ENCODE data around the gene CAMKMT. TPM values are rescaled to one million over a fixed set of nuclear protein-coding genes. Genes with fewer than 3 reads are reported as not detected.

Gene CAMKMT
- total RNA-seq, 1 donor from 2014 or later = 9.0 TPM

DNA sequence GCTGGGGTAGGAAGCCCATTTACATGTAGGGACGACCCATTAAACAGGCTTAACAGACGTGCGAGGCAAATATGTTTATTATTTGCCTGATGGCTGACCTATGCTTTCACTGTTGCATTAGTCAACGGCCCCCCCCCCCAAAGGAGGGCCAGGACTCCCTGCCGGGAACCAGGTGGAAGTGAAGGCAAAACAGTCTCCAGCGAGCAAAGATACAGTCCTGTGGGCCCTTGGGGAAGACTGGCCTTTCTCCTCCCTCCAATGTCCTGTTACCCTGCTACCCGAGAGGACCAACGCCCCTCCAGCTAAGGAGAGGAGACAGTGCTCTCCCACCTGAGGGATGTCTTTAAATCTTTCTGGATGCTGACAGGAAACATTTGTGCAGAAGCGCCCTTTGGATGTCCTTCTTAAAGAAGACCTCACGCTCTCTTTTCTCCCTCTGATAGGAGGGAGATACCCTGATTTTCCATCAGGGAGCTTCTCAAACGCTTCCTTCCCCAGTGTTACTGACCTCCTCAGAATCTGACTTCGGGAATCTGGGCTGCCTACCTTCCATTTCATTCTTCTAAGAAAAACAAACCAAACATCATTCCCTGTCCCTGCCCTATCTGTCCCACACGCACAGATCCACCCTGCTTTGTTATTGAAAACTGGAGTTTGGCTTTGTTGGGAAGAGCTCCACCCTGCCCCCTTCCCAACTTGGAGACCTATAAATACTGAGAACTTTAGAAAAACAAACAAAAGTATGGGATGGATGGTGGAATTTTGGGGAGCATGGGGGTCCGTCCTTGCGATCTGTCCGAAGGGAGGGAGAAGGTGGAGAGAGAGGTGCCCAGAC is 443.9 kb downstream of the CAMKMT start:
- DNase-seq (ENCODE audit: low read depth) = no peak
- no peak for FAIRE-seq

GRCh38 chr2:44807201-44808025 is 445.7 kb downstream of the CAMKMT start:
- peaks cover 23% of the 10 kb centered on the region for H3K27me3 ChIP-seq (ENCODE audit: control insufficient read depth, insufficient read depth, low read length)
- H3K36me3 ChIP-seq (ENCODE audit: control insufficient read depth, insufficient read depth, low read length) = no peaks in the 10 kb centered on the region
- no peak for TF ChIP-seq CTCF (IDR thresholded peaks at IDR 0.05; ENCODE audit: insufficient read depth, low read length, severe bottlenecking)
- no peak for DNase-seq (ENCODE audit: low read depth)
- no peak overlapping the region for H3K4me3 ChIP-seq (ENCODE audit: low read depth, low read length)
- no peak for FAIRE-seq

More for the DNA sequence above, 443.9 kb downstream of the CAMKMT start:
- TF ChIP-seq CTCF (IDR thresholded peaks at IDR 0.05; ENCODE audit: insufficient read depth, low read length, severe bottlenecking) = no peak
- Histone ChIP-seq H3K27me3 (ENCODE audit: control insufficient read depth, insufficient read depth, low read length) (peaks cover 33% of the 10 kb centered on the region), H3K36me3 (ENCODE audit: control insufficient read depth, insufficient read depth, low read length) (no peaks in the 10 kb centered on the region), H3K4me3 (ENCODE audit: low read depth, low read length) (no peak overlapping the region)

DNA sequence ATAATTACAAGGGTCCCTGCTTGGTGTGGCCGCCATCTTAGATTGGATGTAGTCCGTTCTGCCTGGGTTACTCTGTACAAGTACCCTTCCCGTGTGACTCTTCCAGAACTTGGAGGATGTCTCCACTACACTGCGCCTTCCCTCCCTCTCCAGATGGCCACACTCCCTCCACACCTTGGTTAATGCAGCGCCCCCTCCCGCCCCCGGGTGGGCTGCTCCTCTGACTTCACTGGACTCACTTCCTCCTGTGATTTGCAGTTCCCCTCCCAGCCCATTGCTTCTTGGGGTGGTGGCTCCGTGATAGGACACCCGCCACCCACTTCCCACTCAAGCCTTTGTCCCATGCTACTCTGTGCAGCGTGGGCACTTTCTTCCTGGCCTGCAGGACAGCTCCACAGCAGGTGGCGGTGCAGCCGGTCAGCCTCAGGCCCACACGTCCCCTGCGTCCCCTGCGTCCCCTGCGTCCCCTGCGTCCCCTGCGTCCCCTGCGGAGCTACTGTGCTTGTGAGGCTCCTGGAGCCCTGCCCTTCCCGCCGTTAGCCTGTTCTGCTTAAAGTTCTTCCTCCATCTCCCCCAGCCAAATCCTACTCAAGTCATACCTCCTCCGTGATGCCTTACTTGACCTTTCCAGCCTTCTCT is 449.3 kb downstream of the CAMKMT start:
- H3K27me3 ChIP-seq (ENCODE audit: control insufficient read depth, insufficient read depth, low read length) = peaks cover 6% of the 10 kb centered on the region
- FAIRE-seq (no peak), DNase-seq (ENCODE audit: low read depth) (no peak)
- no peak overlapping the region for H3K4me3 ChIP-seq (ENCODE audit: low read depth, low read length)
- no peaks in the 10 kb centered on the region for H3K36me3 ChIP-seq (ENCODE audit: control insufficient read depth, insufficient read depth, low read length)
- no peak for TF ChIP-seq CTCF (IDR thresholded peaks at IDR 0.05; ENCODE audit: insufficient read depth, low read length, severe bottlenecking)

- H3K36me3 ChIP-seq (ENCODE audit: control insufficient read depth, insufficient read depth, low read length) = no peaks in the 10 kb centered on the region
- no peak for FAIRE-seq
- no peak overlapping the region for H3K4me3 ChIP-seq (ENCODE audit: low read depth, low read length)
- no peaks in the 10 kb centered on the region for H3K27me3 ChIP-seq (ENCODE audit: control insufficient read depth, insufficient read depth, low read length)
- TF ChIP-seq CTCF (IDR thresholded peaks at IDR 0.05; ENCODE audit: insufficient read depth, low read length, severe bottlenecking) = no peak
- no peak for DNase-seq (ENCODE audit: low read depth)
Measured at GRCh38 chr2:44813165-44813564, 451.4 kb downstream of the CAMKMT start.

DNA sequence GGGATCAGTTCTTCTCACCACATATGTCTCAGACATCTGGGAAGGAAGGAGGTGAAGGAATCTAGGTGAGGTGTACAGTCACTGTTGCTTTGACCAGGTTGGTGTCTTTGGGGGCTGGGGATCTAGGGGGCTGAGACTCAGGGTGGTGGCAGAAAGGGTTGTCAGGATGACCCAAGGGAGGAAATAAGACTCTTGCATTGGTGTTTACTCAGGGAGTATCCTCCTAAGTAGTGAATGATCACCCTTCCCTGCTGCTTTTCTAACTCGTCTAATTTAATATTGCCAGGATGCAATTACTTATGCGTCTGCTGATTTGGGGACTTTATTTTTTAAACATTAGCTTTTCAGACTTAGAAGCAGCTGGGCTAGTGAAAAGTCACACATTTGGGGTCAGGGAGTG is 451.9 kb downstream of the CAMKMT start:
- DNase-seq (ENCODE audit: low read depth) = no peak
- no peaks in the 10 kb centered on the region for H3K27me3 ChIP-seq (ENCODE audit: control insufficient read depth, insufficient read depth, low read length)
- H3K36me3 ChIP-seq (ENCODE audit: control insufficient read depth, insufficient read depth, low read length) = no peaks in the 10 kb centered on the region
- no peak for FAIRE-seq
- no peak for TF ChIP-seq CTCF (IDR thresholded peaks at IDR 0.05; ENCODE audit: insufficient read depth, low read length, severe bottlenecking)
- no peak overlapping the region for H3K4me3 ChIP-seq (ENCODE audit: low read depth, low read length)
